ENCODE measurements around the gene IL12A.

The IL12A gene

GRCh38 chr3:159988617-159989271 lies at the start of gene IL12A:
TSS of gene IL12A (plus strand) at chr3:159988835.
- no peak for DNase-seq

GRCh38 chr3:159941038-159942000 lies 47.3 kb upstream of the IL12A start:
- DNase-seq, result no peak

- no peak for DNase-seq
Observed at GRCh38 chr3:159944781-159945180, 43.9 kb upstream of the IL12A start.

- no peak for DNase-seq
Observed at GRCh38 chr3:159945930-159946329, 42.7 kb upstream of the IL12A start.

- DNase-seq, result no peak
Observed at GRCh38 chr3:159947220-159947619, 41.4 kb upstream of the IL12A start.

GRCh38 chr3:159948429-159949144 lies 40.0 kb upstream of the IL12A start:
- no peak for DNase-seq

GRCh38 chr3:159950156-159950898 lies 38.3 kb upstream of the IL12A start:
- DNase-seq, result no peak

GRCh38 chr3:159951540-159951939 lies 37.1 kb upstream of the IL12A start:
- DNase-seq, result no peak

- no peak for DNase-seq
Observed at GRCh38 chr3:159953325-159954085, 35.1 kb upstream of the IL12A start.

- no peak for DNase-seq
Observed at GRCh38 chr3:159960188-159961148, 28.2 kb upstream of the IL12A start.

- DNase-seq, result no peak
Observed at GRCh38 chr3:159964166-159964973, 24.3 kb upstream of the IL12A start.

GRCh38 chr3:159971311-159971710 lies 17.3 kb upstream of the IL12A start:
- no peak for DNase-seq

GRCh38 chr3:159977295-159977694 lies 11.3 kb upstream of the IL12A start:
- DNase-seq, result no peak

GRCh38 chr3:159978353-159978752 lies 10.3 kb upstream of the IL12A start:
- DNase-seq, result no peak

GRCh38 chr3:159978918-159979703 lies 9.5 kb upstream of the IL12A start:
- no peak for DNase-seq

GRCh38 chr3:159982442-159982974 lies 6.1 kb upstream of the IL12A start:
- no peak for DNase-seq

- no peak for DNase-seq
Observed at GRCh38 chr3:159987291-159987711, 1.3 kb upstream of the IL12A start.

- peak; percentile 9 for DNase-seq
Observed at GRCh38 chr3:159989973-159990846, 1.6 kb downstream of the IL12A start.

Measured in NCI-H2029 (cell line).